ENCODE results near the gene CDH9.

- TF ChIP-seq, protein P1, sequence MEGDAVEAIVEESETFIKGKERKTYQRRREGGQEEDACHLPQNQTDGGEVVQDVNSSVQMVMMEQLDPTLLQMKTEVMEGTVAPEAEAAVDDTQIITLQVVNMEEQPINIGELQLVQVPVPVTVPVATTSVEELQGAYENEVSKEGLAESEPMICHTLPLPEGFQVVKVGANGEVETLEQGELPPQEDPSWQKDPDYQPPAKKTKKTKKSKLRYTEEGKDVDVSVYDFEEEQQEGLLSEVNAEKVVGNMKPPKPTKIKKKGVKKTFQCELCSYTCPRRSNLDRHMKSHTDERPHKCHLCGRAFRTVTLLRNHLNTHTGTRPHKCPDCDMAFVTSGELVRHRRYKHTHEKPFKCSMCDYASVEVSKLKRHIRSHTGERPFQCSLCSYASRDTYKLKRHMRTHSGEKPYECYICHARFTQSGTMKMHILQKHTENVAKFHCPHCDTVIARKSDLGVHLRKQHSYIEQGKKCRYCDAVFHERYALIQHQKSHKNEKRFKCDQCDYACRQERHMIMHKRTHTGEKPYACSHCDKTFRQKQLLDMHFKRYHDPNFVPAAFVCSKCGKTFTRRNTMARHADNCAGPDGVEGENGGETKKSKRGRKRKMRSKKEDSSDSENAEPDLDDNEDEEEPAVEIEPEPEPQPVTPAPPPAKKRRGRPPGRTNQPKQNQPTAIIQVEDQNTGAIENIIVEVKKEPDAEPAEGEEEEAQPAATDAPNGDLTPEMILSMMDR (IDR thresholded peaks at IDR 0.05), result no peak
- TF ChIP-seq POLR2A (IDR thresholded peaks at IDR 0.05), result no peak
These were observed 27.1 kb downstream of the CDH9 start for GRCh38 chr5:27011274-27011673.

Measured in uterus (tissue), 2 donors.